Activated T-cell treated with anti-CD3 and anti-CD28 coated beads for 1 hour (primary cell): Measurements from ENCODE around the gene RPS6KA3.
"Not testable (repeated sequence)": the region's sequence is repeated elsewhere in the genome, so short reads cannot be mapped to it uniquely, and the experiment has no call there.

Source experiments
- DNase-seq: peaks from one replicate; pipeline ENCODE4 v3.0.0-alpha.2; 2020; ENCODE audit warnings: low read depth

The RPS6KA3 gene

GRCh38 chrX:20218836-20219505, 47.7 kb downstream of the RPS6KA3 start:
- DNase-seq = no peak

GRCh38 chrX:20217906-20218305, 48.8 kb downstream of the RPS6KA3 start:
- no peak for DNase-seq

GRCh38 chrX:20217271-20217670, 49.4 kb downstream of the RPS6KA3 start:
- no peak for DNase-seq

DNA sequence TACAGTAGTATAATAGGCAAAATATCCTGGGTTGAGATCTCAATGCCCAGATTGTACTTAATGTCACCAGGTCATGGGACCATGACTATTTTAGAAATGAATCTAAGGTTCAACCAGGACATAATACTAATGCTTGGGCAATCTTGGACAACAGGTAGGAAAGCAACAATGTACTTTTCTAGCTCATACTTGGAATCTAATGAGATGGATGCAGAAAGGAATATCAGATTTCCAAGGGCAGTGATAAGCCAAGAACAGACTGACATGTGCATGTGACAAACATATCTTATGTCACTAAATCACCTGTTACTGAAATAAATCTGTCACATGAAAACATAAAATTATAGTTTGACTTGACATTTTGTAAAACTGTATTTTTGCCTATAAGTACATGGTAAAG, 51.1 kb downstream of the RPS6KA3 start:
- DNase-seq = no peak

GRCh38 chrX:20212486-20213089, 54.1 kb downstream of the RPS6KA3 start:
- DNase-seq = no peak

GRCh38 chrX:20211261-20211786, 55.4 kb downstream of the RPS6KA3 start:
- DNase-seq = no peak

DNA sequence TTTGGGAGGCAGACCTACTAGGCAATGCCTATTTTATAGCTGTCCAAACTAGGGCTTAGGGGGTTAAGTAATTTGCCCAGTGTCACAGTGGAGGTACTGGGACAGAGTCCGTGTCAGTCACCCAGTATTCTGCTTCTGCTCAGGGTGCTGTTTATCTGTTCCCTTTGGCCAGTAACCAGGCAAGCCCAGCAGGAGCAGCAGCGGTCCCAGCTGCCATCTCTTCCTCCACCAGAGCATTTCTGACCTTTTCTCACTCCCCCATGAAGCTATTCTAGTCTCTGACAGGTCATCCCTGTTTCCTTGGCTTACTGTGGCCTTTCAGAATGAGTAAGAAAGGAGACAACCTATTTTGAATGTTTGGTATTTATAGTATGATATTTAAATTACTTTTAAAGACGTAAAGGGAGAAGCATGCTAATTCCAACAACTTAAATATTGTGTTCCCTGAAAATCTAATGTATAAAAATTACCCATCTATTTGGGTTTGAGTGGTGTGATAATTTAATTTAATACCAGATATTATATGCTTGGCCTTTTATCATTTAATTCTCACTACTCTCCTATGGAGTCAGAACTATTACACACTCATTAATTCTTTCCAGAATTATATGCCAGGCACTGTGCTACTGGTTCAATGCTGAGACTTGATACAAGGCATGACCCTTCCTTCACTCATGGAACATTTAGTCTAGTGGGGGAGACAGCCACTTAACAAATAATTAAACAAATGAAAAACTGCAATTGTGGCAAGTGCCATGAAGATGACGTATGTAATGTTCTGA, 60.6 kb downstream of the RPS6KA3 start:
- no peak for DNase-seq

DNA sequence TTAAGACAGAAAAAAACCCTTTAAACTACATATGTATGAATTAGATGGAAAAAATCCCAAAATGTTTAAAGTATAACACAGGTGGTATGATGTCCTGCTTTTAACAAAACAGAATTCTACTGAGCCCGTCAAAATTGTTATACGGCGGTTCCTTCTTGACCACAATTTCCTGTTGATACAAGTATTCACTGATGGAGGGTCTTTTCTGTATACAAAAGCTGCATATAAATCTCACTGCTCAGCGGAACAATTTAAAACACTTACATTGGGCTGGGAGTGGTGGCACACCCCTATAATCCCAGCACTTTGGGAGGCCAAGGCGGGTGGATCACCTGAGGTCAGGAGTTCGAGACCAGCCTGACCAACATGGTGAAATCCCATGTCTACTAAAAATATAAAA, 62.4 kb downstream of the RPS6KA3 start:
- no peak for DNase-seq

- DNase-seq = no peak
Observed at GRCh38 chrX:20197641-20198210, 69.0 kb downstream of the RPS6KA3 start.

GRCh38 chrX:20189171-20189570, 77.5 kb downstream of the RPS6KA3 start:
- no peak for DNase-seq

GRCh38 chrX:20181598-20182329, 84.9 kb downstream of the RPS6KA3 start:
- DNase-seq = no peak

DNA sequence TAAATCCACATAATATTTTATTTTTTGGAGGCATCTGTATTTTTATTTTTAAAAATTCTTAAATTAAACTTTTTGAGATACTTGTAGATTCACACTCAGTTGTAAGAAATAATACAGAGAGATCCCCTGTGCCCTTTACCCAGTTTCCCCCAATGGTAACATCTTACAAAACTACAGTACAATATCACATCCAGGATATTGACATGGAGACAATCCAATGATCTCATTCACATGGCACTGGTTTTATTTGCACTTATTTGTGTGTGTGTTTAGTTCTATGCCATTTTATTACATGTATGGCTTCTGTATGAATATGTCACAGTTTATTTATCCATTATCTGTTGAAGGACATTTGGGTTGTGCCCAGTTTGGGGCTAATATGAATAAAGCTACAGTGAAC, 89.6 kb downstream of the RPS6KA3 start:
- DNase-seq = no peak

GRCh38 chrX:20173856-20174255, 92.9 kb downstream of the RPS6KA3 start:
- no peak for DNase-seq

DNA sequence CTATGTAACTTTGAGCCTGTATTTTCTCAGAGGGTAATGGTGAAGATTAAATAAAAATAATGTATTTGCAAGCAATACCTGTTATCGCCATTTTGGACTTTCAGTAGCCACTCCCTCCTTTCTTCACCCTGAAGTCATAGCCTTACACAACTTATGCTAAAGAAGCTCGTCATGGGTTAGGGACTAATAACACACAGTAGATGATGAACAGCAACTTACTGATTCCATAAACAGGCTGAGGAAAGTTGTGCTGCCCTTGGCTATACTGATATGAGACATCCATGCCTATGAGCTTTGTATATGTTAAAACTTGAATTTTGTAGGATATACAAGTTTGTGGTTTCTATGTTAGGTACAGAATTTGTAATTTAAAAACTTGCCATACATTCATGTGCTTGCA, 93.4 kb downstream of the RPS6KA3 start:
- DNase-seq = no peak

DNA sequence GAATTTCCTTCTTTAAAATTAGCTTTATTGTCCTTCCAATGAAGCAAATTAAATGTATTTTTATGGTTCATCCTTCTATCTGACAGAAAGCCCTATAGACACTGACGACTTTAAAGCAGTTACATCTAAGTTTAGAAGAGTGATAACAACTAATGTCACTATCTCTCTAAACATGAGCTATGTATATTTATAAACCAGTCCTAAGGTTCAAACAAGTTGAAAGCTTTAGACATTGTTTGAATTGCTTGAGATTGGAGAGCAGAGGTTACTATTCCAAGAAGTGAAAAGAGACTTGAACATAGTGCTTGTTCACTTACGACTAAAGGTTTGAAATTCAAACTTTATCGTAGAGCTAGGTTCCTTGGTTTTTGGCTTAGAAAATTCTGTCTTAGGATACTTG, 94.8 kb downstream of the RPS6KA3 start:
- DNase-seq = no peak

- DNase-seq = not testable (repeated sequence)
Observed at GRCh38 chrX:20162516-20162915, 104.2 kb downstream of the RPS6KA3 start.

- DNase-seq = no peak
Observed at GRCh38 chrX:20159797-20160385, 106.8 kb downstream of the RPS6KA3 start.

DNA sequence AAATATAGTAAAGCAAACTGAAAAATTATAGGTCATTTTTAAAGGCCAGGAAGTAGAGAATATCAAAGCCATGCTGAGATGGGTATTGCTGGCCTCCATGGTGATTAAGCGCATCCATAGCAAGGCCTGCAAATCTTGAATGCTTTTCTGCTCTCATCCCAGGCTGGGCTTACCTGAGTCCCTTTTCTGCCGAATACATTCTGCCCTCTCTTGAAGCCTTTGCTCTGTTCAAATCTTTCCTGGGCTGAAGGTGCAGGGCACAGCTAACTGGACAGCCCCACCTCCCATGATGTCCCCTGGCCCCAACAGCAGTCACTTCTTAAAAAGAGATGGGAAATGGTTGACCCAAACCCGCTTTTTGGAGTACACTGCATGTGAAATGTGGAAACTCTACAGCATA, 115.0 kb downstream of the RPS6KA3 start:
- DNase-seq = no peak

GRCh38 chrX:20149326-20149725, 117.4 kb downstream of the RPS6KA3 start:
- no peak for DNase-seq

GRCh38 chrX:20147561-20147960, 119.1 kb downstream of the RPS6KA3 start:
- no peak for DNase-seq

- no peak for DNase-seq
Observed at GRCh38 chrX:20144491-20144890, 122.2 kb downstream of the RPS6KA3 start.

- DNase-seq = no peak
Observed at GRCh38 chrX:20143561-20143960, 123.1 kb downstream of the RPS6KA3 start.
